ENCODE data around the gene IL17A.

Gene IL17A

GRCh38 chr6:52207066-52207465 lies 20.9 kb downstream of the IL17A start:
- H3K27me3 ChIP-seq (ENCODE audit: low read length), result no peaks in the 10 kb centered on the region
- H3K4me3 ChIP-seq (ENCODE audit: insufficient read depth, low read length, poor library complexity, severe bottlenecking), result no peak overlapping the region
- TF ChIP-seq CTCF (IDR thresholded peaks at IDR 0.05; ENCODE audit: insufficient read depth, low read length, poor library complexity, severe bottlenecking) (no peak), EZH2phosphoT487 (conservative IDR thresholded peaks at IDR 0.05; ENCODE audit: low read length) (no peak)
- H3K79me2 ChIP-seq (ENCODE audit: insufficient read depth, low read length), result no peaks in the 10 kb centered on the region
- no peak overlapping the region for H3K4me2 ChIP-seq (ENCODE audit: low read depth, low read length, poor library complexity, severe bottlenecking)
- H3F3A ChIP-seq (ENCODE audit: insufficient read depth), result no peaks in the 10 kb centered on the region
- H3K36me3 ChIP-seq (ENCODE audit: low read length), result no peaks in the 10 kb centered on the region
- no peak overlapping the region for H3K27ac ChIP-seq (ENCODE audit: low read depth, low read length)
- H3K9me2 ChIP-seq (replicated peaks; ENCODE audit: insufficient read depth, low read length), result no peaks in the 10 kb centered on the region
- no peak overlapping the region for H3K9ac ChIP-seq (ENCODE audit: low read length)
- H3K9me3 ChIP-seq (ENCODE audit: insufficient read depth, low read length), result no peaks in the 10 kb centered on the region
- H2AFZ ChIP-seq (ENCODE audit: low read depth, low read length, severe bottlenecking), result no peak overlapping the region
- no peaks in the 10 kb centered on the region for H4K20me1 ChIP-seq (ENCODE audit: low read depth, low read length)

GRCh38 chr6:52208612-52209011 lies 22.4 kb downstream of the IL17A start:
- H3K9me3 ChIP-seq (ENCODE audit: insufficient read depth, low read length), result no peaks in the 10 kb centered on the region
- no peaks in the 10 kb centered on the region for H3K36me3 ChIP-seq (ENCODE audit: low read length)
- no peak overlapping the region for H3K27ac ChIP-seq (ENCODE audit: low read depth, low read length)
- no peak overlapping the region for H3K9ac ChIP-seq (ENCODE audit: low read length)
- H3K27me3 ChIP-seq (ENCODE audit: low read length), result no peaks in the 10 kb centered on the region
- H2AFZ ChIP-seq (ENCODE audit: low read depth, low read length, severe bottlenecking), result no peak overlapping the region
- no peak overlapping the region for H3K4me3 ChIP-seq (ENCODE audit: insufficient read depth, low read length, poor library complexity, severe bottlenecking)
- H3K9me2 ChIP-seq (replicated peaks; ENCODE audit: insufficient read depth, low read length), result no peaks in the 10 kb centered on the region
- no peak overlapping the region for H3K4me2 ChIP-seq (ENCODE audit: low read depth, low read length, poor library complexity, severe bottlenecking)
- H3F3A ChIP-seq (ENCODE audit: insufficient read depth), result no peaks in the 10 kb centered on the region
- H3K79me2 ChIP-seq (ENCODE audit: insufficient read depth, low read length), result no peaks in the 10 kb centered on the region
- no peaks in the 10 kb centered on the region for H4K20me1 ChIP-seq (ENCODE audit: low read depth, low read length)
- no peak for TF ChIP-seq EZH2phosphoT487 (conservative IDR thresholded peaks at IDR 0.05; ENCODE audit: low read length)
- no peak for TF ChIP-seq CTCF (IDR thresholded peaks at IDR 0.05; ENCODE audit: insufficient read depth, low read length, poor library complexity, severe bottlenecking)

GRCh38 chr6:52209770-52210169 lies 23.6 kb downstream of the IL17A start:
- TF ChIP-seq CTCF (IDR thresholded peaks at IDR 0.05; ENCODE audit: insufficient read depth, low read length, poor library complexity, severe bottlenecking), result no peak
- no peak for TF ChIP-seq EZH2phosphoT487 (conservative IDR thresholded peaks at IDR 0.05; ENCODE audit: low read length)
- no peaks in the 10 kb centered on the region for H3K27me3 ChIP-seq (ENCODE audit: low read length)

More at GRCh38 chr6:52209770-52210169, 23.6 kb downstream of the IL17A start:
- H3K9me3 ChIP-seq (ENCODE audit: insufficient read depth, low read length), result no peaks in the 10 kb centered on the region
- no peak overlapping the region for H3K27ac ChIP-seq (ENCODE audit: low read depth, low read length)
- H3K36me3 ChIP-seq (ENCODE audit: low read length), result no peaks in the 10 kb centered on the region
- H2AFZ ChIP-seq (ENCODE audit: low read depth, low read length, severe bottlenecking), result no peak overlapping the region
- no peak overlapping the region for H3K4me2 ChIP-seq (ENCODE audit: low read depth, low read length, poor library complexity, severe bottlenecking)
- no peaks in the 10 kb centered on the region for H3K79me2 ChIP-seq (ENCODE audit: insufficient read depth, low read length)
- no peak overlapping the region for H3K9ac ChIP-seq (ENCODE audit: low read length)
- no peaks in the 10 kb centered on the region for H4K20me1 ChIP-seq (ENCODE audit: low read depth, low read length)
- H3F3A ChIP-seq (ENCODE audit: insufficient read depth), result no peaks in the 10 kb centered on the region
- no peaks in the 10 kb centered on the region for H3K9me2 ChIP-seq (replicated peaks; ENCODE audit: insufficient read depth, low read length)
- H3K4me3 ChIP-seq (ENCODE audit: insufficient read depth, low read length, poor library complexity, severe bottlenecking), result no peak overlapping the region
